ENCODE results near the gene TERT. TPM values are rescaled to one million over a fixed set of nuclear protein-coding genes. Genes with fewer than 3 reads are reported as not detected.

Gene TERT
- total and polyA plus RNA-seq, 12 donors = 0.29 TPM; not detected in 11

- intact Hi-C loops (cut with DNase I) = no loop called here
- no peak for DNase-seq
- Histone ChIP-seq H3K4me1 (replicated peaks in 1 of 2) (no peaks in the 10 kb centered on the region), H3K4me3 (no peak overlapping the region), H3K27ac (no peak overlapping the region), H3K27me3 (no peaks in the 10 kb centered on the region), H3K36me3 (replicated peaks in 1 of 2) (no peaks in the 10 kb centered on the region), H3K9me3 (replicated peaks in 1 of 3) (no peaks in the 10 kb centered on the region)
- no peak for TF ChIP-seq POLR2A (IDR thresholded peaks at IDR 0.05)
- TF ChIP-seq CTCF (IDR thresholded peaks at IDR 0.05) = no peak
- WGBS, 4 donors = 80 to 86% (median 84%) methylated on average over 16 to 40 of the region's 40 CpGs
These were observed 29.1 kb downstream of the TERT start for GRCh38 chr5:1265461-1266455.

- TF ChIP-seq CTCF (IDR thresholded peaks at IDR 0.05) = no peak
- TF ChIP-seq POLR2A (IDR thresholded peaks at IDR 0.05) = no peak
- Histone ChIP-seq H3K9me3 (replicated peaks in 1 of 3) (no peaks in the 10 kb centered on the region), H3K27ac (no peak overlapping the region), H3K4me1 (replicated peaks in 1 of 2) (no peaks in the 10 kb centered on the region), H3K36me3 (replicated peaks in 1 of 2) (no peaks in the 10 kb centered on the region), H3K27me3 (no peaks in the 10 kb centered on the region), H3K4me3 (no peak overlapping the region)
- no peak for DNase-seq
- 72 to 80% (median 74%) methylated on average over 9 to 15 of the region's 15 CpGs for WGBS, 4 donors
- intact Hi-C loops (cut with DNase I) = no loop called here
These were observed 29.8 kb downstream of the TERT start for GRCh38 chr5:1265026-1265425.

GRCh38 chr5:1264211-1264610 is 30.7 kb downstream of the TERT start:
- H3K4me3 ChIP-seq = no peak overlapping the region
- no peaks in the 10 kb centered on the region for H3K36me3 ChIP-seq (replicated peaks in 1 of 2)
- no peaks in the 10 kb centered on the region for H3K4me1 ChIP-seq (replicated peaks in 1 of 2)
- WGBS, 4 donors = 88 to 95% (median 91%) methylated on average over 8 to 18 of the region's 18 CpGs
- no peaks in the 10 kb centered on the region for H3K9me3 ChIP-seq (replicated peaks in 1 of 3)
- H3K27me3 ChIP-seq = no peaks in the 10 kb centered on the region
- intact Hi-C loops (cut with DNase I) = no loop called here
- no peak overlapping the region for H3K27ac ChIP-seq
- TF ChIP-seq CTCF (IDR thresholded peaks at IDR 0.05) (no peak), POLR2A (IDR thresholded peaks at IDR 0.05) (no peak)
- DNase-seq = no peak

- 93 to 100% (median 97%) methylated on average over 1 of the region's 1 CpG for WGBS, 4 donors
- Histone ChIP-seq H3K9me3 (replicated peaks in 1 of 3) (no peaks in the 10 kb centered on the region), H3K36me3 (replicated peaks in 1 of 2) (no peaks in the 10 kb centered on the region)
These were observed 32.5 kb downstream of the TERT start for GRCh38 chr5:1262381-1262780.

More at GRCh38 chr5:1262381-1262780, 32.5 kb downstream of the TERT start:
- H3K27me3 ChIP-seq = no peaks in the 10 kb centered on the region
- H3K27ac ChIP-seq = no peak overlapping the region
- H3K4me3 ChIP-seq = no peak overlapping the region
- intact Hi-C loops (cut with DNase I) = no loop called here
- no peak for DNase-seq
- TF ChIP-seq POLR2A (IDR thresholded peaks at IDR 0.05) (no peak), CTCF (IDR thresholded peaks at IDR 0.05) (no peak)
- H3K4me1 ChIP-seq (replicated peaks in 1 of 2) = no peaks in the 10 kb centered on the region
